DMS 273 treated with DMSO at 0.1 percent for 48 hours (cell line): ENCODE data around the gene ITIH1.

ENCODE experiments used
- DNase-seq: peaks from one replicate; lab custom pipeline; 2025; lab: John Stamatoyannopoulos, UW

Gene ITIH1

GRCh38 chr3:52789746-52790040 is 12.3 kb downstream of the ITIH1 start:
- no peak for DNase-seq

GRCh38 chr3:52790337-52790736 is 12.9 kb downstream of the ITIH1 start:
- no peak for DNase-seq

GRCh38 chr3:52790741-52791140 is 13.3 kb downstream of the ITIH1 start:
- no peak for DNase-seq

- no peak for DNase-seq
Measured at GRCh38 chr3:52791366-52791765, 14.0 kb downstream of the ITIH1 start.

GRCh38 chr3:52791928-52792327 is 14.5 kb downstream of the ITIH1 start:
- DNase-seq = no peak

- DNase-seq = no peak
Measured at GRCh38 chr3:52792413-52792812, 15.0 kb downstream of the ITIH1 start.

- peak; percentile 55 for DNase-seq
Measured at GRCh38 chr3:52792961-52793695, 15.7 kb downstream of the ITIH1 start.

- no peak for DNase-seq
Measured at GRCh38 chr3:52793702-52794611, 16.6 kb downstream of the ITIH1 start.

GRCh38 chr3:52794612-52795099 is 17.3 kb downstream of the ITIH1 start, which contains the start of gene ITIH3:
Gene ITIH3 (plus strand): TSS chr3:52794796. CDS start chr3:52794804, 8 bp downstream.
- DNase-seq = no peak

- DNase-seq = no peak
Measured at GRCh38 chr3:52795298-52795900, 18.0 kb downstream of the ITIH1 start.

GRCh38 chr3:52796411-52796810 is 19.0 kb downstream of the ITIH1 start:
- DNase-seq = no peak

- DNase-seq = no peak
Measured at GRCh38 chr3:52798376-52798977, 21.1 kb downstream of the ITIH1 start.

GRCh38 chr3:52798978-52799476 is 21.6 kb downstream of the ITIH1 start:
- DNase-seq = no peak

- DNase-seq = no peak
Measured at GRCh38 chr3:52800079-52800478, 22.7 kb downstream of the ITIH1 start.

GRCh38 chr3:52801839-52802238 is 24.4 kb downstream of the ITIH1 start:
- no peak for DNase-seq

GRCh38 chr3:52805270-52806039 is 28.1 kb downstream of the ITIH1 start:
- no peak for DNase-seq

GRCh38 chr3:52809149-52809548 is 31.8 kb downstream of the ITIH1 start:
- DNase-seq = no peak

GRCh38 chr3:52809662-52810377 is 32.4 kb downstream of the ITIH1 start:
- no peak for DNase-seq

- no peak for DNase-seq
Measured at GRCh38 chr3:52810923-52811322, 33.5 kb downstream of the ITIH1 start.

GRCh38 chr3:52811452-52812011 is 34.1 kb downstream of the ITIH1 start:
- no peak for DNase-seq
